ENCODE data around the gene DEK.
A peak's percentile ranks its signal among the peaks of the same experiment; 100 is the strongest.
"Not testable (repeated sequence)": the region's sequence is repeated elsewhere in the genome, so short reads cannot be mapped to it uniquely, and the experiment has no call there.

The DEK gene, protein sequence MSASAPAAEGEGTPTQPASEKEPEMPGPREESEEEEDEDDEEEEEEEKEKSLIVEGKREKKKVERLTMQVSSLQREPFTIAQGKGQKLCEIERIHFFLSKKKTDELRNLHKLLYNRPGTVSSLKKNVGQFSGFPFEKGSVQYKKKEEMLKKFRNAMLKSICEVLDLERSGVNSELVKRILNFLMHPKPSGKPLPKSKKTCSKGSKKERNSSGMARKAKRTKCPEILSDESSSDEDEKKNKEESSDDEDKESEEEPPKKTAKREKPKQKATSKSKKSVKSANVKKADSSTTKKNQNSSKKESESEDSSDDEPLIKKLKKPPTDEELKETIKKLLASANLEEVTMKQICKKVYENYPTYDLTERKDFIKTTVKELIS

DNA sequence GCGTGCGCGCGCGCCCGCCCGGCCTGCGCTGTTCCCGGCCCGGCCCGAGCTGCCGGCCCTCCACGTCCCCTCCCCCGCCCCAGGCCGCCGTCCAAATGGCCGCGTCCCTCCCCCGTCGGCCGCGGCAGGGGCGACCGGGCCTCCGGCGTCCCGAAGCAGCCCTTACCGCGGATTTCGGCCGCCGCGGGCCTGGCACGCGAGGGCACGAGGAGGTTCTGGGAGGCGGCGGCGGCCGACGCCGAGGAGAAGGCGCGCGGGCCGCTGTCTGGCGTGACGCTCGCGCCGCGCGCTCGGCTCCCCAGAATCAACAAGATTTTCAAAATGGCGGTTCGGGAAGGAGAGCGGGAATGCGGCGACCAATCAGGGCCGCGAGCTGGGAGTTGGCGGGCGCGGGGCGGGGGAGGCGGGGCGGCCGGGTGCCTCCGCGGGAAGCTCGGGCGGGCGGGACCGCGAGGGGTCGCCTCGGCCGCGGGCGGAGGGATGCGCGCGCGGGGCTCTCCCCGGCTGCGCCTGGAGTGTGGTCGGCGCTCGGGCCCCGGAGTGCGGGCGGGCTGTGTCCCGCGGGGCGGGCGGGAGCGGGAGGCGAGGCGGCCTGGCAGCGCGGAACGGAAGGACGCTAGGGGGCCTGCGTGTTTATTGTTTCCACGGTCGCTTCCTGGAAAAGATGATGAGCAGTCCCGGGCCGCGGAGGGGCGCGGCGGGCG lies at the start of gene DEK:
Gene DEK (minus strand): TSS at position 312 of the 704 bp plus-strand sequence. CDS start 543 bp downstream, outside the sequence.
- peak; percentile 92 for DNase-seq (ENCODE audit: low read depth)
- H3K4me3 ChIP-seq (ENCODE audit: low read depth, low read length), result peak within 1 kb of the TSS; percentile 93
- TF ChIP-seq, protein P1, sequence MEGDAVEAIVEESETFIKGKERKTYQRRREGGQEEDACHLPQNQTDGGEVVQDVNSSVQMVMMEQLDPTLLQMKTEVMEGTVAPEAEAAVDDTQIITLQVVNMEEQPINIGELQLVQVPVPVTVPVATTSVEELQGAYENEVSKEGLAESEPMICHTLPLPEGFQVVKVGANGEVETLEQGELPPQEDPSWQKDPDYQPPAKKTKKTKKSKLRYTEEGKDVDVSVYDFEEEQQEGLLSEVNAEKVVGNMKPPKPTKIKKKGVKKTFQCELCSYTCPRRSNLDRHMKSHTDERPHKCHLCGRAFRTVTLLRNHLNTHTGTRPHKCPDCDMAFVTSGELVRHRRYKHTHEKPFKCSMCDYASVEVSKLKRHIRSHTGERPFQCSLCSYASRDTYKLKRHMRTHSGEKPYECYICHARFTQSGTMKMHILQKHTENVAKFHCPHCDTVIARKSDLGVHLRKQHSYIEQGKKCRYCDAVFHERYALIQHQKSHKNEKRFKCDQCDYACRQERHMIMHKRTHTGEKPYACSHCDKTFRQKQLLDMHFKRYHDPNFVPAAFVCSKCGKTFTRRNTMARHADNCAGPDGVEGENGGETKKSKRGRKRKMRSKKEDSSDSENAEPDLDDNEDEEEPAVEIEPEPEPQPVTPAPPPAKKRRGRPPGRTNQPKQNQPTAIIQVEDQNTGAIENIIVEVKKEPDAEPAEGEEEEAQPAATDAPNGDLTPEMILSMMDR (IDR thresholded peaks at IDR 0.05; ENCODE audit: low read depth, low read length), result peak; percentile 19
- TF ChIP-seq POLR2A (IDR thresholded peaks at IDR 0.05; ENCODE audit: extremely low read depth, insufficient read length), result peak; percentile 50
- TF ChIP-seq, protein P2, sequence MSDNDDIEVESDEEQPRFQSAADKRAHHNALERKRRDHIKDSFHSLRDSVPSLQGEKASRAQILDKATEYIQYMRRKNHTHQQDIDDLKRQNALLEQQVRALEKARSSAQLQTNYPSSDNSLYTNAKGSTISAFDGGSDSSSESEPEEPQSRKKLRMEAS (IDR thresholded peaks at IDR 0.05; ENCODE audit: low read depth, low read length), result peak; percentile 19; the same call in 1 of the 2 replicates
- TF ChIP-seq MYC (IDR thresholded peaks at IDR 0.05; ENCODE audit: low read depth, low read length), result no peak

DNA sequence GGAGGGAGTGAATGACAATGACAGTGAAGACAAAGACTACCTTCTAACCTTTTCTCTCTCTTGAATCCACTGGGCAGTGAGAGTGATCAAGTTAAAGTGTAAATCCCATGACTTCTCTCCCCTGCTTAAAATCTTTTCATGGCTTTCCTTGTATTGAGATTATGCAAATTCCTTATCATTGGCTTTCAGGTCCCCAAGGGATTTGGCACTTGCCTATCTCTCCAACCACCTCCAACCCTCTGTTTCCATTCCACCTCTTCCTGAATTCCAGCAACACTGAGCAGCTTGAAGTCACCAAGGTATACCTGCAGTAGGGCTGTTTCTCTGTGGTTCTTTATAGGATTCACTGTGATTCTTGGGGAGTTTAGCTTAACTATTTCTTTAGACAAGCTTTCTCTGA lies 48.0 kb upstream of the DEK start:
- no peak overlapping the region for H3K4me3 ChIP-seq (ENCODE audit: low read depth, low read length)
- DNase-seq (ENCODE audit: low read depth), result no peak
- TF ChIP-seq POLR2A (IDR thresholded peaks at IDR 0.05; ENCODE audit: extremely low read depth, insufficient read length), result no peak
- TF ChIP-seq MYC (IDR thresholded peaks at IDR 0.05; ENCODE audit: low read depth, low read length), result no peak

DNA sequence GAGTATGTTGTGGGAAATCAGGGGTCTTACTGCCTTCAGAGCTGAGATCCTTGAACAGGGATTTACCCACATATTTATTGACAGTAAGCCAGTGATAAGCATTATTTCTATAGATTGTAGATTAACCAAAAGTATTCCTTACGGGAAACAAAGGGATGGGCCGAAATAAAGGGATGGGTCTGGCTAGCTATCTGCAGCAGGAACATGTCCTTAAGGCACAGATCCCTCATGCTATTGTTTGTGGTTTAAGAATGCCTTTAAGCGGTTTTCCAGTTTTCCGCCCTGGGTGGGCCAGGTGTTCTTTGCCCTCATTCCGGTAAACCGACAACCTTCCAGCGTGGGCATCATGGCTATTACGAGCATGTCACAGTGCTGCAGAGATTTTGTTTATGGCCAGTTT lies 45.7 kb upstream of the DEK start:
- not testable (repeated sequence) for DNase-seq (ENCODE audit: low read depth); H3K4me3 ChIP-seq (ENCODE audit: low read depth, low read length)

DNA sequence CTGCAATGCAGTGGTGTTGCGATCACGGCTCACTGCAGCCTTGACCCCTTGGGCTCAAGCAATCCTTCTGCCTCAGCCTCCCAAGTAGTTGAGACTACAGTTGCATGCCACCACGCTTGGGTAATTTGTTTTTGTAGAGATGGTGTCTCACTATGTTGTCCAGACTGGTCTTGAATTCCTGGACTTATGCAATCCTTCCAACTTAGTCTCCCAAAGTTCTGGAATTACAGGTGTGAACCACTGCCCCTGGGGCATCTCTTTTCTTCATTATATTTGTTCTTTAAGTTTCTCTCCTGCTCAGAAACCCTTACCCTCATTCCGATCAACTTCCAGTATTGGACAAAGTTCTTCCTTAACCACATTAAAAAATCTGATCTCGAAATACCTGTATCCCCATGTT lies 44.7 kb upstream of the DEK start:
- H3K4me3 ChIP-seq (ENCODE audit: low read depth, low read length), result no peak overlapping the region
- no peak for TF ChIP-seq MYC (IDR thresholded peaks at IDR 0.05; ENCODE audit: low read depth, low read length)
- TF ChIP-seq, protein P2 (IDR thresholded peaks at IDR 0.05; ENCODE audit: low read depth, low read length), result no peak
- no peak for TF ChIP-seq POLR2A (IDR thresholded peaks at IDR 0.05; ENCODE audit: extremely low read depth, insufficient read length)
- TF ChIP-seq, protein P1 (IDR thresholded peaks at IDR 0.05; ENCODE audit: low read depth, low read length), result no peak
- DNase-seq (ENCODE audit: low read depth), result no peak

DNA sequence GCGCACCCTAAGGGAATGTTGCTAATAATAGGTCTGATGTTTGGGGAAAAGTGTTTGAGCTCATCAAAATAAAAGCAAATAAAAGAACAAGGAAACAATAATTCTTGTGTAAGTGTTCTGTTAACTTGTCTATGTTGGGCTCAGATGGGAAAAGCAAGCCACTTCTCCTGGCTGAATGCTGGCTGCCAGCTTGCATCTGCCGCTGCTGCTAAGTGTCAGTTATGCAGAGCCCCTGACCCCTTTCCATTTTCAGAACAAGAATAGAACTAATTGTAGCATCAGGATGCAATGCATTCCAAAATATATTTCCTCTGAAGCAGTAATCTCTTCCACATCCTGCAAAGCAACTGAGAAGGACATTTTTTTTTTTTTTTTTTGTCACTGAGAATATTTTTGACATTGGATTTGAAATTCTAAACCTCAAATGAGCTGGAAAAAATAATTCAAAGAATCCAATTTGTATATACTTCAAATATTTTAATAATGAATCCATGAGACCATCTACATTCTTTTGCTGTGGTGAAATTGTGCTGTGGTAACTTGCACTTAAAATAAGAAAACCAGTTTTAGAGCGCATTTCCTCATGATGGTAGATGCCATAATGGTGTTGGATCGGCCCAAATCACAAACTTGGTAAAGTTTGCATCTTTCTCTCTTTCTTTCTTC lies 43.9 kb upstream of the DEK start:
- TF ChIP-seq, protein P2 (IDR thresholded peaks at IDR 0.05; ENCODE audit: low read depth, low read length), result no peak
- no peak for TF ChIP-seq MYC (IDR thresholded peaks at IDR 0.05; ENCODE audit: low read depth, low read length)
- TF ChIP-seq, protein P1 (IDR thresholded peaks at IDR 0.05; ENCODE audit: low read depth, low read length), result no peak
- TF ChIP-seq POLR2A (IDR thresholded peaks at IDR 0.05; ENCODE audit: extremely low read depth, insufficient read length), result no peak
- H3K4me3 ChIP-seq (ENCODE audit: low read depth, low read length), result no peak overlapping the region
- DNase-seq (ENCODE audit: low read depth), result no peak

DNA sequence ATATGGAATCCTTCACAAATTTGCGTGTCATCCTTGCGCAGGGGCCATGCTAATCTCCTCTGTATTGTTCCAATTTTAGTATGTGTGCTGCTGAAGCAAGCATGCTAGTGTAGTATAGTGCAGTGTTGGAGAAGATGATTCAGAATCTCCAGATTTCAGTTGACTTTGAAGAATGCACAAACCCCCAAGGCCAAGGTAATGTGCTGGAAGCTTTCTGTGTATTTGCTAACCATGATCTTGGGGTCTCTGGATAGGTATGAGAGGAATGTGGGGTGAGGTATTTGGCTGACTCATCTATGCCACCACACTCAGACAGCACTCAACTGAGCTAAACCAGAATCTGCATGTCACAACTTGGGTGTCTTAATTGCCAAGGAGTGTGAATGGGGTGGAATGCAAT lies 42.6 kb upstream of the DEK start:
- TF ChIP-seq MYC (IDR thresholded peaks at IDR 0.05; ENCODE audit: low read depth, low read length) (no peak), POLR2A (IDR thresholded peaks at IDR 0.05; ENCODE audit: extremely low read depth, insufficient read length) (no peak)
- TF ChIP-seq, protein P2 (IDR thresholded peaks at IDR 0.05; ENCODE audit: low read depth, low read length), result no peak
- TF ChIP-seq, protein P1 (IDR thresholded peaks at IDR 0.05; ENCODE audit: low read depth, low read length), result no peak
- H3K4me3 ChIP-seq (ENCODE audit: low read depth, low read length), result no peak overlapping the region
- DNase-seq (ENCODE audit: low read depth), result no peak
